GM23338 (cell line): ENCODE measurements around the gene LIMK2. TPM values are rescaled to one million over a fixed set of nuclear protein-coding genes. Genes with fewer than 3 reads are reported as not detected.
"Not testable (repeated sequence)": the region's sequence is repeated elsewhere in the genome, so short reads cannot be mapped to it uniquely, and the experiment has no call there.

Source experiments
- ATAC-seq: fragments of 200-7000 bp; cut with Tn5 transposase; 3 replicates; pipeline ENCODE4 v1.9.1; 2020
- DNase-seq: peaks from one replicate; pipeline ENCODE4 v3.0.0-alpha.2; 2015; ENCODE audit warnings: low spot score
- H2AFZ ChIP-seq: fragments of 200-600 bp; sonication (generic); 2 replicates; pipeline ENCODE4 v1.8.0; 2016; ENCODE audit warnings: antibody characterized with exemption, mild to moderate bottlenecking, moderate library complexity
- H3F3A ChIP-seq: fragments of 200-600 bp; sonication (generic); replicated peaks from 2 replicates; pipeline ENCODE4 v1.8.0; 2017; ENCODE audit warnings: antibody characterized with exemption, mixed run types, low read depth
- H3K27ac ChIP-seq: fragments of 200-600 bp; sonication (generic); 2 replicates; pipeline ENCODE4 v1.6.1; 2016; ENCODE audit warnings: low read depth
- H3K27me3 ChIP-seq: fragments of 200-600 bp; sonication (generic); 2 replicates; pipeline ENCODE4 v1.8.0; 2016; ENCODE audit warnings: mild to moderate bottlenecking, mixed run types, moderate library complexity; ENCODE audit not compliant: insufficient read depth
- H3K36me3 ChIP-seq: fragments of 200-600 bp; sonication (generic); 2 replicates; pipeline ENCODE4 v1.8.0; 2016; ENCODE audit warnings: mild to moderate bottlenecking; ENCODE audit not compliant: insufficient read depth
- H3K4me1 ChIP-seq: fragments of 200-600 bp; sonication (generic); 2 replicates; pipeline ENCODE4 v1.8.0; 2016; ENCODE audit warnings: mild to moderate bottlenecking, moderate library complexity; ENCODE audit not compliant: insufficient read depth
- H3K4me2 ChIP-seq: fragments of 200-600 bp; sonication (generic); 2 replicates; pipeline ENCODE4 v1.7.1; 2017; ENCODE audit warnings: mixed run types
- H3K4me3 ChIP-seq: fragments of 200-600 bp; sonication (generic); 2 replicates; pipeline ENCODE4 v1.6.1; 2016; ENCODE audit warnings: mixed run types
- H3K79me2 ChIP-seq: fragments of 200-600 bp; sonication (generic); replicated peaks from 2 replicates; pipeline ENCODE4 v1.8.0; 2017; ENCODE audit warnings: mild to moderate bottlenecking; ENCODE audit not compliant: insufficient read depth
- H3K9me2 ChIP-seq: fragments of 200-600 bp; sonication (generic); 2 replicates; pipeline ENCODE4 v1.8.0; 2017; ENCODE audit not compliant: insufficient read depth
- H4K20me1 ChIP-seq: fragments of 200-600 bp; sonication (generic); replicated peaks from 2 replicates; pipeline ENCODE4 v1.8.0; 2017; ENCODE audit warnings: mild to moderate bottlenecking; ENCODE audit not compliant: insufficient read depth
- H3K27ac Mint-ChIP-seq: 2 replicates; pipeline ENCODE4 v1.8.0; 2020; ENCODE audit warnings: inconsistent platforms, mild to moderate bottlenecking, moderate library complexity, mixed read lengths
- H3K27me3 Mint-ChIP-seq: 3 replicates; pipeline ENCODE4 v1.8.0; 2022; ENCODE audit warnings: low read depth, mild to moderate bottlenecking, moderate library complexity, mixed read lengths, inconsistent platforms; ENCODE audit not compliant: insufficient read depth, poor library complexity
- H3K36me3 Mint-ChIP-seq: 3 replicates; pipeline ENCODE4 v1.8.0; 2021; ENCODE audit warnings: low read depth, mild to moderate bottlenecking, inconsistent platforms, moderate library complexity, mixed read lengths
- H3K4me1 Mint-ChIP-seq: 3 replicates; pipeline ENCODE4 v1.8.0; 2020; ENCODE audit warnings: mild to moderate bottlenecking, inconsistent platforms, mixed read lengths
- H3K4me3 Mint-ChIP-seq: 3 replicates; pipeline ENCODE4 v1.8.0; 2021; ENCODE audit warnings: moderate library complexity, mild to moderate bottlenecking, inconsistent platforms, mixed read lengths
- H3K9me3 Mint-ChIP-seq: 3 replicates; pipeline ENCODE4 v1.8.0; 2020; ENCODE audit warnings: moderate library complexity, mild to moderate bottlenecking, inconsistent platforms, mixed read lengths
- CREB1 ChIP-seq: fragments of 250-450 bp; sonication (Bioruptor Pico); IDR thresholded peaks from 2 replicates; pipeline ENCODE4 v1.5.0; 2020; ENCODE audit warnings: low read depth, mild to moderate bottlenecking, moderate library complexity
- EZH2phosphoT487 ChIP-seq: fragments of 200-600 bp; sonication (generic); IDR thresholded peaks from one replicate; pipeline ENCODE4 v1.8.1; 2018; ENCODE audit warnings: antibody characterized with exemption; ENCODE audit not compliant: unreplicated experiment
- NANOG ChIP-seq: IDR thresholded peaks from 2 replicates; pipeline ENCODE4 v1.6.1; 2016; ENCODE audit warnings: antibody characterized with exemption, borderline replicate concordance
- POLR2AphosphoS5 ChIP-seq: IDR thresholded peaks from 2 replicates; pipeline ENCODE4 v1.6.1; 2016; ENCODE audit warnings: antibody characterized with exemption, low read depth
- REST ChIP-seq: IDR thresholded peaks from one replicate; pipeline ENCODE4 v1.6.1; 2018; ENCODE audit warnings: antibody characterized with exemption; ENCODE audit not compliant: unreplicated experiment
- STAT1 ChIP-seq: IDR thresholded peaks from one replicate; pipeline ENCODE4 v1.6.1; 2016; ENCODE audit warnings: antibody characterized with exemption; ENCODE audit not compliant: unreplicated experiment
- ZNF114 ChIP-seq: fragments of 250-450 bp; sonication (Bioruptor Pico); IDR thresholded peaks from 2 replicates; pipeline ENCODE4 v1.5.0; 2020; ENCODE audit warnings: mild to moderate bottlenecking, moderate library complexity
- ZNF462 ChIP-seq: fragments of 250-450 bp; sonication (Bioruptor Pico); IDR thresholded peaks from 2 replicates; pipeline ENCODE4 v1.5.0; 2020; ENCODE audit warnings: mild to moderate bottlenecking, moderate library complexity
- polyA plus RNA-seq: library from polyadenylated mRNA; unstranded; fragments of >200 nt; fragmentation: Nextera tagmentation; extraction: Ambion mirVana; gene quantifications from 2 replicates; pipeline ENCODE4 v1.2.1, GENCODE V29; 2016
- total RNA-seq: library from RNA; depleted of rRNA; stranded (reverse); fragments of >200 nt; shearing (Covaris generic); gene quantifications from 2 replicates; pipeline ENCODE4 v1.2.3, GENCODE V29; 2014
- TF ChIP-seq, protein P1 (sequence below): IDR thresholded peaks from 2 replicates; pipeline ENCODE4 v1.6.1; 2016; ENCODE audit warnings: antibody characterized with exemption

The LIMK2 gene
- total and polyA plus RNA-seq, 2 experiments from 2014 or later = 12.5 to 39.8 TPM

GRCh38 chr22:31235081-31235480, 23.0 kb downstream of the LIMK2 start (continued):
- TF ChIP-seq ZNF462 = no peak
- no peak for TF ChIP-seq REST
- no peak for TF ChIP-seq POLR2AphosphoS5
- TF ChIP-seq, protein P1, sequence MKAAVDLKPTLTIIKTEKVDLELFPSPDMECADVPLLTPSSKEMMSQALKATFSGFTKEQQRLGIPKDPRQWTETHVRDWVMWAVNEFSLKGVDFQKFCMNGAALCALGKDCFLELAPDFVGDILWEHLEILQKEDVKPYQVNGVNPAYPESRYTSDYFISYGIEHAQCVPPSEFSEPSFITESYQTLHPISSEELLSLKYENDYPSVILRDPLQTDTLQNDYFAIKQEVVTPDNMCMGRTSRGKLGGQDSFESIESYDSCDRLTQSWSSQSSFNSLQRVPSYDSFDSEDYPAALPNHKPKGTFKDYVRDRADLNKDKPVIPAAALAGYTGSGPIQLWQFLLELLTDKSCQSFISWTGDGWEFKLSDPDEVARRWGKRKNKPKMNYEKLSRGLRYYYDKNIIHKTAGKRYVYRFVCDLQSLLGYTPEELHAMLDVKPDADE = no peak
- no peak for TF ChIP-seq EZH2phosphoT487
- no peak for TF ChIP-seq CREB1 (CRISPR knock-in tag)
- TF ChIP-seq NANOG = no peak
- TF ChIP-seq STAT1 = no peak
- TF ChIP-seq ZNF114 (CRISPR knock-in tag) = no peak

- not testable (repeated sequence) for H3K36me3 Mint-ChIP-seq, H3K27me3 ChIP-seq, H3K36me3 ChIP-seq, H3K27me3 Mint-ChIP-seq, H3K9me2 ChIP-seq, H3K79me2 ChIP-seq, H3K4me2 ChIP-seq, ATAC-seq, H3K4me3 ChIP-seq, H2AFZ ChIP-seq, H3K4me1 ChIP-seq, H3F3A ChIP-seq, DNase-seq, H3K4me1 Mint-ChIP-seq, H3K9me3 Mint-ChIP-seq, H3K4me3 Mint-ChIP-seq, H3K27ac ChIP-seq, H3K27ac Mint-ChIP-seq
- H4K20me1 ChIP-seq = peaks cover 19% of the 10 kb centered on the region
Observed at GRCh38 chr22:31236044-31236443, 23.9 kb downstream of the LIMK2 start.
